Esophagus (tissue), 2 donors: Measurements from ENCODE around the gene HTR3A. TPM values are rescaled to one million over a fixed set of nuclear protein-coding genes. Genes with fewer than 3 reads are reported as not detected.

Source experiments
- H3K27ac ChIP-seq, 2 donors: one replicate each; pipeline ENCODE4 v1.5.1; 2013; ENCODE audit warnings: low read depth in 2 of 2, mild to moderate bottlenecking in 2 of 2, inconsistent platforms in 1 of 2, low read length in 1 of 2, moderate library complexity in 1 of 2
- H3K27me3 ChIP-seq, 2 donors: one replicate each; pipeline ENCODE4 v1.6.1; 2013; ENCODE audit warnings: low read length in 2 of 2, control low read depth in 1 of 2, mild to moderate bottlenecking in 1 of 2; ENCODE audit not compliant: insufficient read depth in 2 of 2, control insufficient read depth in 1 of 2
- H3K36me3 ChIP-seq, 2 donors: one replicate each; pipeline ENCODE4 v1.6.1; 2013; ENCODE audit warnings: low read length in 1 of 2; ENCODE audit not compliant: control insufficient read depth in 2 of 2, insufficient read depth in 2 of 2
- H3K4me1 ChIP-seq, 2 donors: one replicate each; pipeline ENCODE4 v1.6.1; 2013; ENCODE audit warnings: low read length in 1 of 2; ENCODE audit not compliant: control insufficient read depth in 2 of 2, insufficient read depth in 2 of 2
- H3K4me3 ChIP-seq, 2 donors: one replicate each; pipeline ENCODE4 v1.5.1; 2013; ENCODE audit warnings: low read length in 2 of 2, mild to moderate bottlenecking in 2 of 2, low read depth in 1 of 2, moderate library complexity in 1 of 2
- H3K9me3 ChIP-seq, 2 donors: one replicate each; pipeline ENCODE4 v1.6.1; 2013; ENCODE audit warnings: mild to moderate bottlenecking in 2 of 2, low read depth in 1 of 2, low read length in 1 of 2, moderate library complexity in 1 of 2; ENCODE audit not compliant: control insufficient read depth in 2 of 2, insufficient read depth in 1 of 2
- WGBS, 2 donors: extraction: QIAGEN DNeasy Blood & Tissue Kit; methylation state at CpG; one replicate each; pipeline ENCODE4 v1.1.7; 2013; 5-methylcytosine and 5-hydroxymethylcytosine counted together
- polyA plus RNA-seq, 2 donors: library from polyadenylated mRNA; stranded (reverse); fragments of 200-250 nt; gene quantifications; one replicate each; pipeline ENCODE4 v1.2.3, GENCODE V29; 2013
- donor health status: healthy with polysubstance abuse.
- donor health status: Bipolar disorder and iron deficiency.

The HTR3A gene
- polyA plus RNA-seq, 2 donors, result 0.13 TPM; not detected in 1

DNA sequence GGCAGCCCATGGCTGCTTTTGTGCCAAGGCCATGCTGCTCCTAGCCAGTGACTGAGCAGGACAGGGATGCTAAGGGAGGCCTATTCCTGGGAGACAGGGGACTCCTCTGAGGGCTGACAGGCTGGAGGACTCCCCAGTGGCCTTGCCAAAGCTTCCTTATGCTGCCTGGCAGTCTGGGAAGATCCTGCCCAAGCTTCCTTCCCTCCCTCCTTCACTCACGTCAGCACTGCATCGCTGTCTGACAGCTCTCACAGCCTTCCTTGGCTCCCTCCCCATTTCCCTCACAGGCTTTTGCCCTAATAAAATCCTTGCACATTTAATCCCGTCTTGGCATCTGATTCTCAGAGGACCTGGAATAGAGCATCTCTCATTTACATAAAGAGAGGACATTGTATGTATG is 26.5 kb downstream of the HTR3A start:
- no peaks in the 10 kb centered on the region for H3K36me3 ChIP-seq
- no peak overlapping the region for H3K27ac ChIP-seq
- no peaks in the 10 kb centered on the region for H3K9me3 ChIP-seq
- 26 to 52% methylated on average over 3 of the region's 3 CpGs for WGBS, 2 donors
- no peaks in the 10 kb centered on the region for H3K27me3 ChIP-seq
- H3K4me3 ChIP-seq, result no peak overlapping the region
- H3K4me1 ChIP-seq, result no peaks in the 10 kb centered on the region

DNA sequence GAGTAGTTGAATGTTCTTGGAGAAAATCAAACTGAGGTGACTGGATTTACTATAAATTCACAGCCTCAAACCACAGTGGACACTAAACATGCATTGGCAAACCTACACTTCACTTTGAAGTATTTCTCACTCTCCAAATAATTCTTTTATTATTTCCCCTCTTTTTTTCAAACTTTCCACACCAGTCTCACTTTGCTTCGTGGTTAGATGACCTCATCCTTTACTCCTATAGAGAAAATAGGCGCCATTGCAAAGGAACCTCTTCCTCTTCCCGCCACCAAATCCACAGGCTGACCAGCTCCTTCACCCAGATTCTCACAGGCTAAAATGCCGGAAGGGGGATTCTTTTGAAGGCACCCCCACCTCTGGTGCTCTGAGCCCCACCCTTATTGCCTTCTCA is 33.4 kb downstream of the HTR3A start:
- Histone ChIP-seq H3K4me3 (no peak overlapping the region), H3K36me3 (no peaks in the 10 kb centered on the region), H3K27me3 (no peaks in the 10 kb centered on the region), H3K27ac (no peak overlapping the region), H3K4me1 (no peaks in the 10 kb centered on the region), H3K9me3 (no peaks in the 10 kb centered on the region)
- WGBS, 2 donors, result 56 to 58% methylated on average over 4 of the region's 4 CpGs

GRCh38 chr11:114010931-114011330 is 36.0 kb downstream of the HTR3A start:
- WGBS, 2 donors, result 64 to 71% methylated on average over 4 of the region's 4 CpGs
- no peaks in the 10 kb centered on the region for H3K4me1 ChIP-seq
- H3K4me3 ChIP-seq, result no peak overlapping the region
- H3K27me3 ChIP-seq, result no peaks in the 10 kb centered on the region
- no peaks in the 10 kb centered on the region for H3K9me3 ChIP-seq
- no peaks in the 10 kb centered on the region for H3K36me3 ChIP-seq
- H3K27ac ChIP-seq, result no peak overlapping the region

GRCh38 chr11:114011443-114011842 is 36.5 kb downstream of the HTR3A start:
- H3K27ac ChIP-seq, result no peak overlapping the region
- 52 to 54% methylated on average over 2 of the region's 2 CpGs for WGBS, 2 donors
- no peak overlapping the region for H3K4me3 ChIP-seq
- H3K4me1 ChIP-seq, result no peaks in the 10 kb centered on the region
- no peaks in the 10 kb centered on the region for H3K27me3 ChIP-seq
- no peaks in the 10 kb centered on the region for H3K36me3 ChIP-seq
- H3K9me3 ChIP-seq, result no peaks in the 10 kb centered on the region

GRCh38 chr11:114015117-114015516 is 40.2 kb downstream of the HTR3A start:
- no peak overlapping the region for H3K27ac ChIP-seq
- H3K9me3 ChIP-seq, result no peaks in the 10 kb centered on the region
- H3K4me1 ChIP-seq, result no peaks in the 10 kb centered on the region
- no peaks in the 10 kb centered on the region for H3K36me3 ChIP-seq
- H3K27me3 ChIP-seq, result no peaks in the 10 kb centered on the region
- H3K4me3 ChIP-seq, result no peak overlapping the region
- whole genome bisulfite sequencing, 2 donors, result 52 to 53% methylated on average over 6 of the region's 6 CpGs

DNA sequence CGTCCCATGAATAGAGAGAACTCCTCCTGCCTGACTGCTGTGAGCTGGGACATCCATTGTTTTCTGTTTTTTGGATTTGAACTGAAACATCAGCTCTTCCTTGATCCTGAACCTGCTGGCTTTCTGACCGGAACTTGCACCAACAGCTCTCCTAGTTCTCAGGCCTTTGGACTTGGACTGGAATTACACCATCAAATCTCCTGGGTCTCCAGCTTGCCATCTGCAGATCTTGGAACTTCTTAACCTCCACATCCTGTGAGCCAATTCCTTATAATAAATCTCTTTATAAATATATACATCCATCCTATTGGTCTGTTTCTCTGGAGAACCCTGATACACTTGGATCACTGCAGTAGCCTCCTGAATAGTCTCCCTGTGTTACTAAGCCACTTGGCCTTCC is 42.1 kb downstream of the HTR3A start:
- Histone ChIP-seq H3K4me1 (no peaks in the 10 kb centered on the region), H3K9me3 (no peaks in the 10 kb centered on the region), H3K4me3 (no peak overlapping the region), H3K27ac (no peak overlapping the region), H3K27me3 (no peaks in the 10 kb centered on the region), H3K36me3 (no peaks in the 10 kb centered on the region)
- 89 to 92% methylated on average over 2 of the region's 2 CpGs for WGBS, 2 donors

DNA sequence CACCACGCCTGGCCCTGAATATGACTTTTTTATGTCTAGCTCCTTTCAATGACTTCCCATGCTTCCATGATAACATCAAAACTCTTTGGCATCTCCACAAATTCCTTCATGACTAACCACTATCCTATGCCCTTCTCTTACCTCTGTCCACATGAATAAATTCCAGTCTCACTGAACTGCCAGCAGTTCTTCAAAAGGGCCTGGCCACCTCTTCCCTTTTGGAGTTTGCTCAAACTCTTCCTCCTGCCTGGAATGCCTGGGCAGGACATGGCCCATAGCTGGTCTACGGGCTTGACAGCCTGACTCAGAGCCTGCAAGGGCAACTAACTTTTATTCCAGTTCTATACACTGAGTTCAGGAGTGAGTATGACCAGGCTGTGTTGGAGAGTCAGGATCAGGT is 42.8 kb downstream of the HTR3A start:
- Histone ChIP-seq H3K27ac (no peak overlapping the region), H3K36me3 (no peaks in the 10 kb centered on the region), H3K4me1 (no peaks in the 10 kb centered on the region), H3K27me3 (no peaks in the 10 kb centered on the region), H3K9me3 (no peaks in the 10 kb centered on the region), H3K4me3 (no peak overlapping the region)
- 45 to 49% methylated on average over 2 of the region's 2 CpGs for WGBS, 2 donors

DNA sequence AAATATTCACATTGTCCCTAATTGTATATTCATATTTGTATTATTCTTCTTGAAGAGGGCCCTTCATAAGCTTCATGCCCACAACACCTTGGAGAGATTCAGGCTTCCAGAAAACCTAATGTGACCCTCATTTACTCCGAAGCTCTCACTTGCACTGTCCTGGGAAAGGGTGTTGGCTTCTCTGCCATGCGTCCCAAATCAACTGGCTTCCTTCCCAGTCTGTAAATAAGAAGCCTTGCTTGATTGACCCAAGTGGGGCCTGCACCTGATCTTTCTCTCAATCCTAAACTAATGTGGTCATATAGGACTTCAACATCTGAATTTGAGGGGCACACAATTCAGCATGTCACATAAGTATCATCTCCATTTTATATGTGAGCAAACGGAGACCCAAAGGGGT is 44.1 kb downstream of the HTR3A start:
- Histone ChIP-seq H3K9me3 (no peaks in the 10 kb centered on the region), H3K4me1 (no peaks in the 10 kb centered on the region), H3K36me3 (no peaks in the 10 kb centered on the region), H3K4me3 (no peak overlapping the region), H3K27ac (no peak overlapping the region), H3K27me3 (no peaks in the 10 kb centered on the region)
- WGBS, 2 donors, result 64 to 83% methylated on average over 3 of the region's 3 CpGs

GRCh38 chr11:114019574-114019973 is 44.7 kb downstream of the HTR3A start:
- WGBS, 2 donors, result 87 to 90% methylated on average over 5 of the region's 5 CpGs
- H3K36me3 ChIP-seq, result no peaks in the 10 kb centered on the region
- H3K27me3 ChIP-seq, result no peaks in the 10 kb centered on the region
- H3K27ac ChIP-seq, result no peak overlapping the region
- H3K4me3 ChIP-seq, result no peak overlapping the region
- H3K9me3 ChIP-seq, result no peaks in the 10 kb centered on the region
- no peaks in the 10 kb centered on the region for H3K4me1 ChIP-seq

DNA sequence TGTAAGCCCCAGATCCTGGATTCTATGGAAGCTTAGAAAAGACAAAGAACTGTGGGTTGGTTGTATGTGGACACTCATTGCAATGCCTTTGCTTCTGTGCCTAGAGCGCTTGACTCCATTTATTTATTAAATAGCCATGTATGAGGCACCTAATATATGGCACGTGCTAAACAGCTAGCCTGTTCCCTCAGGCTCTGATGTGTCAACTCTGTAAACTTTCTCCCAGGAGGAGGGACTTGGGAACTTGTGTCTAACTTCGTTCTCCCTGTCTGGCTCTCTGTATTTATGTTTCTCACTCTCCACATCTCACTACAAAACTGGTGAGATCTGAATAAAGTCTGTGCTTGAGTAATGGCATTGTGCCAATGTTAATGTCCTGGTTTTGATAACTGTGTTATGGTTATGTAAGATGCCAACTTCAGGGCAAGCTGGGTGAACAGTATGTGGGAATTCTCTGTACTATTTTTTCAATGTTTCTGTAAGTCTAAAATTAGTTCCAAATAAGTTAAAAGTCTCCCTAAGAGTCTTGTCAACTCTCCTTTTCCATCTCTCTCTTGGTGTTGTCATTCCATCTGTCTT is 50.5 kb downstream of the HTR3A start:
- Histone ChIP-seq H3K27me3 (no peaks in the 10 kb centered on the region), H3K27ac (no peak overlapping the region), H3K4me3 (no peak overlapping the region), H3K9me3 (no peaks in the 10 kb centered on the region), H3K36me3 (no peaks in the 10 kb centered on the region), H3K4me1 (no peaks in the 10 kb centered on the region)
- WGBS, 2 donors, result 44 to 49% methylated on average over 3 of the region's 3 CpGs
